ENCODE data around the gene TEAD3.

TEAD3 gene

DNA sequence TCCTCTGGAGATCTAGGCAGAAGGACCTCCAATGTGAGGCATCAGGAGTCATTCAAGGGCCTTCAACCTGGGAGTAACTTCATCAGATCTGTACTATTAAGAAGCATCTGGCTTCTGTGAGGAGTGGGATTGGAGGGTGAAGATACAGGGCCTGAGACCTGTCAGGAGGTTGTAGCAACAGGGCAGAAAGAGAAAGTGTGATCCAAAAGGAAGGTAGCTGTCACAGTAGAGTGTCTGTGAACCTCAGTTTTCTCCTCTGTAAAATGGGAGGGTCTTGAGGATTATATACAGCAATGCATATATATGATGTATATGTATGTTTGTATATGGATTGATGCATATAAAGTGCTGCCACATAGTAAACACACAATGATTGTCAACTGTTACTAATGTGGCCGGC, 31.2 kb downstream of the TEAD3 start:
- H3K27me3 ChIP-seq (ENCODE audit: control insufficient read depth in 1 of 2, insufficient read depth in 2 of 2, low read length in 2 of 2): no peaks in the 10 kb centered on the region
- no peak overlapping the region for H3K9ac ChIP-seq (ENCODE audit: low read length in 2 of 2)
- H3K36me3 ChIP-seq (ENCODE audit: control insufficient read depth in 2 of 2, insufficient read depth in 2 of 2, low read length in 2 of 2): peaks cover under 1 to 9% of the 10 kb centered on the region in 2 donors
- H3K4me3 ChIP-seq (ENCODE audit: low read length in 2 of 2): no peak overlapping the region
- H3K27ac ChIP-seq (ENCODE audit: low read length): no peak overlapping the region
- no peaks in the 10 kb centered on the region for H3K9me3 ChIP-seq (ENCODE audit: control insufficient read depth in 2 of 2, low read length in 2 of 2)
- H3K4me1 ChIP-seq (ENCODE audit: control insufficient read depth, insufficient read depth, low read length): peaks cover 27% of the 10 kb centered on the region

DNA sequence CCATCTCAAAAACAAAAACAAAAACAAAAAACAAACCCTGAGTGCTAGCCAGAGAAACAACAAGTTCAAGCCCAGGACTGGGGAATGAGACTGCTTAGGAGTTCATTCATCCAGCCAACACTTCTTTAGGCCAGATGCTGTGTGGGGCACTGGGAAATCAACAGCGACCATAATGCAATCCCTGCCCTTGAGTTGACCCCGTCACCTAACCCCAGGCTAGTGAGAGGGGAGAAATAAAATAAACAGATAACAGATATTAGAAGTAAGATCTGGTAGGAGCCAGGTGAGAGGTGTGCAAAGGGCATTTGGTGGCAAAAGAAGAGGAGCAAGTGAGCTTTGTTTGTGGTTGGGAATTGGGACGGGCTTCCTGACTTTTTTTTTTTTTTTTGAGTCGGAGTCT, 33.6 kb downstream of the TEAD3 start:
- H3K36me3 ChIP-seq (ENCODE audit: control insufficient read depth in 2 of 2, insufficient read depth in 2 of 2, low read length in 2 of 2): peaks cover 0 to 9% of the 10 kb centered on the region in 2 donors
- no peak overlapping the region for H3K4me3 ChIP-seq (ENCODE audit: low read length in 2 of 2)
- no peak overlapping the region for H3K27ac ChIP-seq (ENCODE audit: low read length)
- H3K27me3 ChIP-seq (ENCODE audit: control insufficient read depth in 1 of 2, insufficient read depth in 2 of 2, low read length in 2 of 2): no peaks in the 10 kb centered on the region
- peaks cover 8% of the 10 kb centered on the region for H3K4me1 ChIP-seq (ENCODE audit: control insufficient read depth, insufficient read depth, low read length)
- no peaks in the 10 kb centered on the region for H3K9me3 ChIP-seq (ENCODE audit: control insufficient read depth in 2 of 2, low read length in 2 of 2)
- H3K9ac ChIP-seq (ENCODE audit: low read length in 2 of 2): no peak overlapping the region

DNA sequence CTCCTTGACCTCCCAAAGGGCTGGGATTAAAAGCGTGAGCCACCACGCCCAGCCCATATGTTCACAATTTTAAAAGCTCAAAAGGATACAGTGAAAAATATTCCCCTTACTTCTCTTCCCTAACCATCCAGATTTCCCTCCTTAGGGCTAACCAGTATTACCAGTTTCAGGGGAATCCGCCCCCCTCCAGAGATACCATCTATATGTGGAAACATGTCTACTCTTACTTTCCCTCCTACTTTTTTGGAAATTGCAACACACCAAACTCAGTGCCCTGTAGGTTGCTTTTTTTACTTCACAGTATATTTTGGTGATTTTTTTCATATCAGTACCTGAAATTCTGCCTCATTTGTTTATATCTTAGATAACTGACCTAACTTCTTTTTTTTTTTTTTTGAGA, 35.6 kb downstream of the TEAD3 start:
- no peaks in the 10 kb centered on the region for H3K4me1 ChIP-seq (ENCODE audit: control insufficient read depth, insufficient read depth, low read length)
- no peak overlapping the region for H3K27ac ChIP-seq (ENCODE audit: low read length)
- peaks cover 4 to 11% of the 10 kb centered on the region in 2 donors for H3K36me3 ChIP-seq (ENCODE audit: control insufficient read depth in 2 of 2, insufficient read depth in 2 of 2, low read length in 2 of 2)

DNA sequence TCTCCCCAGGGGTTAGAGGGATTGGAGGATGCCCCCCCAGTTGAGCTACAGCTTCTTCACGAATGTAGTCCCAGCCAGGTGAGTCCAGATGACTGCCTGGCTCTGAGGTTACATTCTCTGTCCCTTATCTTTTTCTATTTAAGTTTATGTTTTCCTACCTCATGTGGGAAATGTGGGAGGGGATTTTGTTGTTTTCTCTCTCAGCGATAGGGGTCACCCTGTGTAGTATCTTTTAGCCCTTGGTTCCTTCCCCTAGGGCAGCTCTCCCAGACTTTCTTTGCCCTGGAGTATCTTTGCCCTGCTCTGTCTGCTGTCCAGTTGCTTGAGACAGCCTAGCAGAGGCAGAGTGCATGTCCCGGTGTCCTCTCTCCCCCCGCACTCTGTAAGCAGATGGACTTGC, 39.0 kb downstream of the TEAD3 start:
- H3K9me3 ChIP-seq (ENCODE audit: control insufficient read depth in 2 of 2, low read length in 2 of 2): no peaks in the 10 kb centered on the region
- H3K4me3 ChIP-seq (ENCODE audit: low read length in 2 of 2): no peak overlapping the region
- peaks cover 4 to 11% of the 10 kb centered on the region in 2 donors for H3K36me3 ChIP-seq (ENCODE audit: control insufficient read depth in 2 of 2, insufficient read depth in 2 of 2, low read length in 2 of 2)

More for the DNA sequence above, 35.6 kb downstream of the TEAD3 start:
- Histone ChIP-seq H3K9ac (ENCODE audit: low read length in 2 of 2) (no peak overlapping the region), H3K4me3 (ENCODE audit: low read length in 2 of 2) (no peak overlapping the region), H3K9me3 (ENCODE audit: control insufficient read depth in 2 of 2, low read length in 2 of 2) (no peaks in the 10 kb centered on the region), H3K27me3 (ENCODE audit: control insufficient read depth in 1 of 2, insufficient read depth in 2 of 2, low read length in 2 of 2) (no peaks in the 10 kb centered on the region)

DNA sequence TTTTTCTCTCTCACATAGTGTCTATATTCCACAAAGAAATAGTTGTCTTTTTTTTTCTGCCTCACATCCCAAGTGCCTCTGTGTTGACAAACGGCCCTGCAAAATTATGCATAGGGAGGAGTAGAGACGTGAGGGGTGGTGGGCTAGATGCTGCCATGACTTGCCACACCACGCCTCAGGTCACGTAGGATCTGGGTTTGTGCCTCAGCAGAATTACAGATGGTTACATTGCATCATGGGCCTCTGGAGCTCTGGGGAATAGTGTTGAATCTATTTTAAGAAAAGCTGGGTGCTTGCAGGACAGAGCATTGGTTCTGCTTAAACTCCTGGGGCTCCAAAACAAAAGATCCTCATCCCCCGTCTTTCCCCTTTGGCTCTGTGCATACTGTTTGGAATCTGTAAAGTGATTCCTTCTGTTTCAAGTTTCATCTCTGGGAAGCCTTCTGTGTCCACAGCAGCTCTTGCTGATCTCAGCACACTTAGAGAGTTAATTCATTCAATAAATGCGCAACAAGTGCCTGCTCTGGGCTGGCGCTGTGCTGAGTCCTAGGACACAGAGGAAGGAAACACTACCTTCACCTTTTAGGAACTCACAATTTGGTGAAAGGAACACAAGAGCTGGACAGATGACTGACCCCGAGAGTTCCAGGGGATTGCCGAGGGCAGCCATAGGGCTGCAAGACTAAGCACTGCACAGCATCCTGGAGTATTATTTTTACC, 42.3 kb downstream of the TEAD3 start:
- no peak overlapping the region for H3K4me3 ChIP-seq (ENCODE audit: low read length in 2 of 2)
- no peak overlapping the region for H3K9ac ChIP-seq (ENCODE audit: low read length in 2 of 2)
- no peaks in the 10 kb centered on the region for H3K9me3 ChIP-seq (ENCODE audit: control insufficient read depth in 2 of 2, low read length in 2 of 2)
- no peaks in the 10 kb centered on the region for H3K27me3 ChIP-seq (ENCODE audit: control insufficient read depth in 1 of 2, insufficient read depth in 2 of 2, low read length in 2 of 2)
- peaks cover 4 to 5% of the 10 kb centered on the region in 2 donors for H3K36me3 ChIP-seq (ENCODE audit: control insufficient read depth in 2 of 2, insufficient read depth in 2 of 2, low read length in 2 of 2)
- H3K27ac ChIP-seq (ENCODE audit: low read length): no peak overlapping the region
- peaks cover 13% of the 10 kb centered on the region for H3K4me1 ChIP-seq (ENCODE audit: control insufficient read depth, insufficient read depth, low read length)

More for the DNA sequence above, 39.0 kb downstream of the TEAD3 start:
- H3K27me3 ChIP-seq (ENCODE audit: control insufficient read depth in 1 of 2, insufficient read depth in 2 of 2, low read length in 2 of 2): no peaks in the 10 kb centered on the region
- H3K27ac ChIP-seq (ENCODE audit: low read length): no peak overlapping the region
- no peak overlapping the region for H3K9ac ChIP-seq (ENCODE audit: low read length in 2 of 2)
- peaks cover 3% of the 10 kb centered on the region for H3K4me1 ChIP-seq (ENCODE audit: control insufficient read depth, insufficient read depth, low read length)

DNA sequence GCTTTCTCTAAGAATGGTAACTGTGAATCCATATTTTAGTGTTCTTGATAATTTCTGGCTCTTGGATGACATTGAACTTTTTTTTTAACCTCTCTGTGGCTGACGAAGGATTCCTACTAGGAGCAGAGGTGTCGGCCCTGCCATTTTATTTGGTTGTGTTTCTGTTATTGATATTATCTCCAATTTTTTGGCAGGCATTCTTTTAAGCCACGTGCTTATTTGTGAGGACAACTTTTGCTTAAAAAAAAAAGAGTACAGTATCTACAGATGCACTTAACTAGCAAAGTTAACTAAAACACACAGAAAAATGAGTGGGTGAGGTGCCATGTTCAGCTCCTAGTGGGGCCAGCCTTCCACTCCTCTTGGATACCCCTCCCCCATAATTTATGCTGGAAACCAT, 43.6 kb downstream of the TEAD3 start:
- H3K4me3 ChIP-seq (ENCODE audit: low read length in 2 of 2): peak overlapping the region; percentile 67 to 76
- H3K36me3 ChIP-seq (ENCODE audit: control insufficient read depth in 2 of 2, insufficient read depth in 2 of 2, low read length in 2 of 2): peaks cover 2 to 4% of the 10 kb centered on the region in 2 donors
- H3K27ac ChIP-seq (ENCODE audit: low read length): no peak overlapping the region
- peak overlapping the region; percentile 41 to 43 for H3K9ac ChIP-seq (ENCODE audit: low read length in 2 of 2)
- H3K27me3 ChIP-seq (ENCODE audit: control insufficient read depth in 1 of 2, insufficient read depth in 2 of 2, low read length in 2 of 2): no peaks in the 10 kb centered on the region
- no peaks in the 10 kb centered on the region for H3K9me3 ChIP-seq (ENCODE audit: control insufficient read depth in 2 of 2, low read length in 2 of 2)
- H3K4me1 ChIP-seq (ENCODE audit: control insufficient read depth, insufficient read depth, low read length): peaks cover 13% of the 10 kb centered on the region

DNA sequence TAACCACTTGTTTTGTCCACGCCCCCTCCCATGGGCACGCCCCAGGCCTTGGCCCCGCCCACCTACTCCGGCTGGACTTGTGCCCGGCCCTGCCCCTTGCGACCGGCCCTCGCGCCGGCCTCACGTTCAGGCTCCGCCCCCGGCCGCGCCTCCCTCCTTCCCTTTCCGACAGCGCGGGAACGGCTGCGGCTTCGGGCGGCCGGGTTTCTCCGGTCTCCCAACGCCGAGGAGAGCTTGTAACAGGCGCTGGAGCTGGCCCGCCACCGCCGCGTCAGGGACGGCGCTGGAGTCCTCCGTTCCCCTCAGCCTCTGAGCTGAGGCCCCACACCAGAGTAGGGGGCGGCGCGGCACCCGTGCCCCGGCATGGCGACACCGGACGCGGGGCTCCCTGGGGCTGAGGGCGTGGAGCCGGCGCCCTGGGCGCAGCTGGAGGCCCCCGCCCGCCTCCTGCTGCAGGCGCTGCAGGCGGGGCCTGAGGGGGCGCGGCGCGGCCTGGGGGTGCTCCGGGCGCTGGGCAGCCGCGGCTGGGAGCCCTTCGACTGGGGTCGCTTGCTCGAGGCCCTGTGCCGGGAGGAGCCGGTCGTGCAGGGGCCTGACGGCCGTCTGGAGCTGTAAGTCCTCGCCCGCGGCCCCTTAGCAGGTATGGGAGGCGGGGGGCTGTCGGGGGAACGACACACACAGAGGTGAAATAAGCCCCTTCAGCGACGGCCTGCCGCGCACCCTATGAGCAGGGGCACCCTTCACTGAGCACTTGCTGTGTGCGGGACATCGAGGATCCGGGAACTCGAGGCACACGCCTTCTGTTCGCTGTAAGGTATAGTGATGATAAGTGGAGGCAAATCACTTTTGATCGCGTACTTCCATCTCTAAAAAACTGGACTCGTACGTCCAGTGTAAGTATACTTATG, 44.4 kb downstream of the TEAD3 start, which contains the start of gene FANCE:
FANCE (plus strand) TSS at position 156 of the 908 bp plus-strand sequence; CDS start at position 364, 208 bp downstream.
- Histone ChIP-seq H3K27me3 (ENCODE audit: control insufficient read depth in 1 of 2, insufficient read depth in 2 of 2, low read length in 2 of 2) (no peaks in the 10 kb centered on the region), H3K9me3 (ENCODE audit: control insufficient read depth in 2 of 2, low read length in 2 of 2) (no peaks in the 10 kb centered on the region), H3K36me3 (ENCODE audit: control insufficient read depth in 2 of 2, insufficient read depth in 2 of 2, low read length in 2 of 2) (peaks cover 0 to under 1% of the 10 kb centered on the region in 2 donors), H3K27ac (ENCODE audit: low read length) (peak within 1 kb of the TSS; percentile 37), H3K9ac (ENCODE audit: low read length in 2 of 2) (peak within 1 kb of the TSS; percentile 41 to 43), H3K4me3 (ENCODE audit: low read length in 2 of 2) (peak within 1 kb of the TSS; percentile 67 to 76), H3K4me1 (ENCODE audit: control insufficient read depth, insufficient read depth, low read length) (peaks cover 13% of the 10 kb centered on the region)

- Histone ChIP-seq H3K4me1 (ENCODE audit: control insufficient read depth, insufficient read depth, low read length) (peaks cover 13% of the 10 kb centered on the region), H3K4me3 (ENCODE audit: low read length in 2 of 2) (peak overlapping the region; percentile 10 to 76), H3K27me3 (ENCODE audit: control insufficient read depth in 1 of 2, insufficient read depth in 2 of 2, low read length in 2 of 2) (no peaks in the 10 kb centered on the region), H3K36me3 (ENCODE audit: control insufficient read depth in 2 of 2, insufficient read depth in 2 of 2, low read length in 2 of 2) (no peaks in the 10 kb centered on the region), H3K9ac (ENCODE audit: low read length in 2 of 2) (peak overlapping the region in 1 of 2 donors; percentile 36), H3K9me3 (ENCODE audit: control insufficient read depth in 2 of 2, low read length in 2 of 2) (no peaks in the 10 kb centered on the region), H3K27ac (ENCODE audit: low read length) (peak overlapping the region; percentile 37)
These were observed 45.3 kb downstream of the TEAD3 start for GRCh38 chr6:35451354-35452182.

GRCh38 chr6:35449287-35449881, 47.5 kb downstream of the TEAD3 start:
- Histone ChIP-seq H3K4me3 (ENCODE audit: low read length in 2 of 2) (no peak overlapping the region), H3K27me3 (ENCODE audit: control insufficient read depth in 1 of 2, insufficient read depth in 2 of 2, low read length in 2 of 2) (no peaks in the 10 kb centered on the region), H3K9ac (ENCODE audit: low read length in 2 of 2) (no peak overlapping the region), H3K9me3 (ENCODE audit: control insufficient read depth in 2 of 2, low read length in 2 of 2) (no peaks in the 10 kb centered on the region), H3K27ac (ENCODE audit: low read length) (no peak overlapping the region), H3K36me3 (ENCODE audit: control insufficient read depth in 2 of 2, insufficient read depth in 2 of 2, low read length in 2 of 2) (no peaks in the 10 kb centered on the region), H3K4me1 (ENCODE audit: control insufficient read depth, insufficient read depth, low read length) (peaks cover 13% of the 10 kb centered on the region)

GRCh38 chr6:35448191-35448590, 48.7 kb downstream of the TEAD3 start:
- no peak overlapping the region for H3K4me3 ChIP-seq (ENCODE audit: low read length in 2 of 2)
- H3K9me3 ChIP-seq (ENCODE audit: control insufficient read depth in 2 of 2, low read length in 2 of 2): no peaks in the 10 kb centered on the region
- H3K27me3 ChIP-seq (ENCODE audit: control insufficient read depth in 1 of 2, insufficient read depth in 2 of 2, low read length in 2 of 2): no peaks in the 10 kb centered on the region
- H3K36me3 ChIP-seq (ENCODE audit: control insufficient read depth in 2 of 2, insufficient read depth in 2 of 2, low read length in 2 of 2): no peaks in the 10 kb centered on the region
- H3K4me1 ChIP-seq (ENCODE audit: control insufficient read depth, insufficient read depth, low read length): peaks cover 10% of the 10 kb centered on the region
- H3K27ac ChIP-seq (ENCODE audit: low read length): no peak overlapping the region
- no peak overlapping the region for H3K9ac ChIP-seq (ENCODE audit: low read length in 2 of 2)

Data from stomach smooth muscle (tissue), 2 donors.